NCI-H82 treated with DMSO at 0.1 percent for 48 hours (cell line): ENCODE data around the gene NGDN.
"Not testable (repeated sequence)": the region's sequence is repeated elsewhere in the genome, so short reads cannot be mapped to it uniquely, and the experiment has no call there.

Experiments
- DNase-seq: peaks from one replicate; lab custom pipeline; 2025; ENCODE audit not compliant: unreplicated experiment; lab: John Stamatoyannopoulos, UW

The NGDN gene, protein sequence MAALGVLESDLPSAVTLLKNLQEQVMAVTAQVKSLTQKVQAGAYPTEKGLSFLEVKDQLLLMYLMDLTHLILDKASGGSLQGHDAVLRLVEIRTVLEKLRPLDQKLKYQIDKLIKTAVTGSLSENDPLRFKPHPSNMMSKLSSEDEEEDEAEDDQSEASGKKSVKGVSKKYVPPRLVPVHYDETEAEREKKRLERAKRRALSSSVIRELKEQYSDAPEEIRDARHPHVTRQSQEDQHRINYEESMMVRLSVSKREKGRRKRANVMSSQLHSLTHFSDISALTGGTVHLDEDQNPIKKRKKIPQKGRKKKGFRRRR

DNA sequence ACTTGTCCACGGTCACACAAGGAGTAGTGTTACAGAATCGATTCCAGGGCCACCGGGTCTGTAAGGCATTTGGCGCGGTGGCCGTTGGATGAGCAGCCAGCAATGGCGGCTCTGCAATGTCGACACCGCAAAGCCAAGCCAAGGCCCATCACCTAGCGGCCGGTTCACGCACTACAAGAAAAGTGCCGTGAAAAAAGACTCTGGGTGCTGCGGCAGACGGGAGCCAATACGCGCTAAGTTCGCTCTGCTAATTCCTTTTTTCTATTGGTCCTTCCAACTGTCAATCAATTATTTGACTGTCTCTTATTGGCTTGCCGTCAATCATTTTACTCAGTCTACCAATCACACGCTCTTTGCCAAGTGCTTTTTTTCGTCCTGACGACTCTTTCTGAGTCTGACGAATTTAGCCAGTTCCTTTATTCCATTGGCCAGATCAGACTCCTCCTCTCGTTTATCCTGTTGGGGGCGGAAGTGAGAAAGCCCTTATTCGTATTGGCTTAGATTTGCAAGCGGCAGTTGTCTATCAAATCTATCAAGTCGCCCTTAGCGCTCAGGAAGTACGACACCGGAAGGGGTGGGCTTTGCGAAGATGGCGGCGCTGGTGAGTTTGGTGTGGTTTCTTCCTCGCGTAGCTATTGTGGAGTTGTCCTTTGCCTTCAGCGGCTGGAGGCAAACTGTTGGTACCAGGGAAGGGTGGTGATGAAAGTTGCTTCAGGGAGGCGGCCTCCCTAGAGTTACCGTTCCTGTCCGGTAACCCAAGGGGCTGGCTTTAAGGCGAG, at the start of gene NGDN:
Gene NGDN, plus strand, starts transcription at position 577 of the 779 bp plus-strand sequence. Its CDS starts 13 bp downstream, at position 590.
- DNase-seq = peak; percentile 89

DNA sequence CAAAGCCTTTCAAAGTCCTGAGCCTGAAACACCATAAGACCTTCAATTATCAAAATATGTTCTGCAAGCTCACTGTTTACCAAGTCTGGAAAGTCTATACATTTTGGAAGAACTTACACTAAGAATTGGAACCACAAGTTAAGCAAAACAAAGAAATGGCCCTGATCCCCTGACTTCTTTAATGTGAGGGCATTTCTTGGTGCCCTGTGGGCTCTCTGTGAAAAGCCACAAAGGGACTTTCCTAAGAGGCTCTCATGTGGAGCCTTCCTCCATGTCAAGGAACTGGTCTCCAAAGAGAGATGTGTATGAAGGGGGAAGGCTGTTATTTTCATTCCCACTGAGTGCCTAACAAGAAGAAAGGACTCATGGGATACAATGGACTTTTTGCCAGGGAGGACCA, 47.9 kb upstream of the NGDN start:
- no peak for DNase-seq

DNA sequence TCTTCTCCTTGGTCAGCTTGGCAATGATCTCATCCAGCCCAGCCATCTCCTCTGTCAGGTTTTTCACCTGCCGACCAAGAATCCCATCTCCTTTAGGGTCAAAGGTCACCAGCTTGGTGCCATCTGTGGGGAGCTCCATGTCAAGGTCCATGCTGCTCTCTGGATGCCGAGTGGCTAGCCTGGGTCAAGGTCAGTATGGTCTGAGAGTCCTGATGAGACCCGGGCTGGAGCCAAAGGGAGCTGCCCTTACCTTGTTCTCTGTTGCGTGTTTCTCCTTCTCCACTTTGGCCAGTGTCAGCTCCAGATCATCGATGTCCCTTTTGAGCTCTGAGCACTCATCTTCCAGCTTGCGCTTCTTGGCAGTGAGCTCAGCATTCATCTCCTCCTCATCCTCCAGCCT, 45.8 kb upstream of the NGDN start:
- no peak for DNase-seq

DNA sequence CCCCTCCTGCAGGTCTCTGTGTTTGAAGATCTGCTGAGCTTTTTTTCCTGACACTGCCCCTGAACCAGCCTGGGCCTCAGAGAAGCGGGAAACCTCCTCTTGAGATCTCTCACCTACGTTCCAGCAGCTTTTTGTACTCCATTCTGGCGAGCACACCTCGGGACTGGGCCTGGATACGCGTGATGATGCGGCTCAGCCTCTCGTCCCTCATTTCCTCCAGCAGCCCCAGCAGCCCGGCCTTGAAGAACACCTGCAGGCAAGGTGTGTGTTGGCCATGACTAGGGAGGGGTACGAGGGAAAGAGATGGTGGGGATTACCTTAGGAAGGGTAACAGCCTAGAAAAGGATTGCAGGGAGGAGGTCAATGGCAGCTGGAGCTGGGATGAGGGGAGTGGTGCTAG, 44.3 kb upstream of the NGDN start:
- no peak for DNase-seq

DNA sequence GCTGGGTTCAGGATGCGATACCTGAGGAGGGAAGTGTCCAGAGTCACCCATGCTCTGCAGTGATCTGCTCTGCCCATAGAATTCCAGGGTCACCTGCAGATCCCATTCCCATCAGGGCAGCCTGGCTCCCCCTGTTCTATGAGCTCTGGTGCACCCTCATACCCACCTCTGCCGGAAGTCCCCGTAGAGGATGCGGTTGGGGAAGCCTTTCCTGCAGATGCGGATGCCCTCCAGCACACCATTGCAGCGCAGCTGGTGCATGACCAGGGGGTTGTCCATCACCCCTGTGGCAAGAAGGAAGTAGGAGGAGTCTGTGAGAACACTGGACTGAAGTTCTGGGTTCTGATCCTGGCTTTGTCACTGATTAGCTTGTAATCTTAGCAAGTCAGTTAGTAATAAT, 43.7 kb upstream of the NGDN start:
- not testable (repeated sequence) for DNase-seq

DNA sequence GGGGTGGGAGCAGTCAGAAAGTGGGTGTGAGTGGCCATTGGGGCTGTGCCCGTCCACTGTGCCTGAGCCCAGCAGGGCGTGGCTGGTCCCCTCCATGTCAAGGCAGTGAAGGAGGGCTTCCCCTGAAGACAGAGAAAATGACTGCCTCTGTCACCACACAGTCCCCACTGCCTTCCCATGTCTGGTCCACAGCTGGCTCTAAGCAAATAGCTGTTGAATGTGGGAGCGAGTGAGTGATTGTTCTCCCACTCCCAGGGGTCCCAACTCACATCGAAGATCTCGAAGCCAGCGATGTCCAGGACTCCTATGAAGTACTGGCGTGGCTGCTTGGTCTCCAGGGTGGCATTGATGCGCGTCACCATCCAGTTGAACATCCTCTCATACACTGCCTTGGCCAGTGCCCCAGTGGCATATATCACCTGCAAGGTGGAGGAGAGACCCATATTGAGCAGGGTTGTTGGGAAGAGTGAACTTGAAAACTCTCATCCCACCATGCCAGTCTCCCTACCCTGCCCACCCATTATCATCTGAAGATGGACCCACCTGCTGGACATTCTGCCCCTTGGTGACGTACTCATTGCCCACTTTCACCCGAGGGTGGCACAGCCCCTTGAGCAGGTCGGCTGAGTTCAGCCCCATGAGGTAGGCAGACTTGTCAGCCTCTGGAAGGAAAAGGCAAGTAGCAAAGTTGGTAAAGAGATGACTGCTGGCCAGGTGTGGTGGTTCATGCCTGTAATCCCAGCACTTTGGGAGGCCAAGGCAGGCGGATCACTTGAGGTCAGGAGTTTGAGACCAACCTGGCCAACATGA, 40.6 kb upstream of the NGDN start:
- no peak for DNase-seq

DNA sequence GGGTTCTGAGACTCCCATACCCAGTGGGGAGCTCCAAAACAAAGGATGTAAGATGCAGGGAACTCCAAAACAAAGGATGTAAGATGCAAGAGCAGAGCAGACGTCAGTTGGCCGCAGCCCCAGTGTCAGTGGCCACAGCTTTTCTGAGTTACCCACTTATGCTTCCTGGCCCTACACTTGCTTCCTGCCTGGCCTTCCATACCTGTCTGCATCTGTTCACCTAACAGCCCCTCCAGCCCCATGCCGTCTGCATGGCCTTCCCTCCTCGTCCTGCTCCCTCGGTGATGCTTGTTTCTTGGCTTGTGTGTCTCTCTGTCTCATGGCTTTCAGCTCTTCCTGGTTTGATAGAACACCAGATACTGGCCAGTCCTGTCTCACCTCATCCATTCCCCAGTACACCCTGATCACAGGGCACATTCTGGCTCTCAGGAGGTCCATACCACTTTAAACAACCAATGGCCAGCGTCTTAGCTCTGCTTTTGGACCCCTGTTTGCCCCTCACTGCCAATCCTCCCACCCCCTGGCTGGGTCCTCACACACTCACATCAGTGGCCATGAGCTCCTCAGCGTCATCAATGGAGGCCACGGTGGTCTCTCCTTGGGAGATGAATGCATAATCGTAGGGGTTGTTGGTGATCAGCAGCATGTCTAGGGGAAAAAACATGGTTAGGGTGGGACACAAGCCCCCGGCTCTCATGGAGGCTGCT, 39.3 kb upstream of the NGDN start:
- no peak for DNase-seq

DNA sequence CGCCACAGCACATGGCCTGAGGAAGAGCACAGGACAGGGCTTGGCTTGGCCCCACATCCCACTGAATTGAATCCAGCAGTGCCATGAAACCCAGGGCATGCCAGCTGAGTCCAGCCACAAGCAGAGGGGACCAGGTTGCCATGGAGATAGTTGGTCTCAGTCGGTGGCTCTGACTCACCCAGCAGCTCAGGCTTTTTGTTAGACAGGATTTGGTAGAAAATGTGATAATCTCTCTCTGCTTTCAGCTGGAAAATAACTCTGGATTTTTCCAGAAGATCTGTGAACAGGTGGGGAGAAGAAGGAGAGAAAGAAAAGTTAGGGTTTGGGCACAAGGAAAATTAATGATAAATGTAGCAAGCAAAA, 38.8 kb upstream of the NGDN start:
- DNase-seq = no peak

DNA sequence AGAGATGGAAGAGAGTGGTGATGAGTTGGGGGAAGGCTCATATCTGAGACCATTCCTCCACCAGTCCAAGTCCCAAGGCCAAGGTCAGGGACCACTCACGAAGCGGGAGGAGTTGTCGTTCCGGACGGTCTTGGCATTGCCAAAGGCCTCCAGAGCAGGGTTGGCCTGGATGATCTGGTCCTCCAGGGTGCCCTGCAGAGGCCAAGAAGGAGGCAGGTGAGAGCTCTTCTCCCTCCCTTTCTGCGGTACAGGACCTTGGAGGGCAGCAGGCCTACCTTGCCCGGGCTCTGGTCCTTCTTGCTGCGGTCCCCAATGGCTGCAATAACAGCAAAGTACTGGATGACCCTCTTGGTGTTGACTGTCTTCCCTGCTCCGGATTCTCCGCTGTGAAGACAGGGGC, 38.0 kb upstream of the NGDN start:
- DNase-seq = no peak

DNA sequence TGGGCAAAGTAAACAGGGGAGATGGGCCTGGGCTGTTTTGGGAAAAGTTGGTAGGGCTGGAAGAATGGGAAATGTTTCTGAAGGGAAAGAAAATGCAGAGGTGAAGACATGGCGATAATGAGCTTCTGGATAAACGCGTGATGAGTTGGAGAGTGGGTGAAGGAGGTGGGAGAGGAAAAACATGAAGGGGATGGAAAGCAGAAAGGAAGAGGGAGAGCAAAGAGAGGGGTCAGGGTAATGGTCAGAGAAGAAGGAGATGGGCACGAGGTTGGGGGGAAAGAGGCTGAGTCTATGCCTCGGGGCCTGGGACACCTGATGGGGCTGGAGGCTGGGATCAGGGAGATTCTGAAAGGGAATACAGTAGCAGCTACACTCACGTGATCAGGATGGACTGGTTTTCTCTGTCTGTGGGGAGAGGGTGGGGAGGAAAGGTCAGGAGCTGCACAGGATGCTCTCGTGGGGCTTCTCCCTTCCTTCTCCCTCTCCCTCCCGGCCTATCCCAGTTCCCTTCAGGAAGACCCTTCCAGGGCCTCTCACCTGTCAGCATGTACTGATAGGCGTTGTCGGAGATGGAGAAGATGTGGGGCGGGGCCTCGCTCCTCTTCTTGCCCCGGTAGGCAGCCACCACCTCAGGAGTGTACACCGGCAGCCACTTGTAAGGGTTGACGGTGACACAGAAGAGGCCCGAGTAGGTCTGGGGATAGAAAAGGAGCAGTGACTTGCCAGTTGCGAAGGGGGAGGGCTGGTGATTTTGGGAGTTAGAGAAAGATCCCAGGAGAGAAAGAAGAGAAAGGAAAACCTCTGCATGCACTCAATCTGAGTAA, 37.2 kb upstream of the NGDN start:
- no peak for DNase-seq

DNA sequence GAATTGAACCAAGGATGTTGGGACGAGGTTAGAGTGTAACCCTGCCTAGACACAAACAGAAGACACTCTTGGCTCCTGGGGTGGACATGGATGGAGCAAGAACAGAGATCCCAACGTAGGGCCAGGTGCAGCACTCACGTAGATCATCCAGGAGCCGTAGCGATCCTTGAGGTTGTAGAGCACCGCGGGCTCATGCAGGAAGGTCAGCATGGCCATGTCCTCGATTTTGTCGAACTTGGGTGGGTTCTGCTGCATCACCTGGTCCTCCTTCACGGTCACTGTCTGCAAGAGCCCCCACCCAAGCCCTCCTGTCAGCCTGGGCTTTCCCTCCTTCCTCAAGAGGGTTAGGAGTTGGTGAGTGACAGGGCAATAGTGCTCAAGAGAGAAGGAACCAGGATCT, 36.6 kb upstream of the NGDN start:
- DNase-seq = no peak

DNA sequence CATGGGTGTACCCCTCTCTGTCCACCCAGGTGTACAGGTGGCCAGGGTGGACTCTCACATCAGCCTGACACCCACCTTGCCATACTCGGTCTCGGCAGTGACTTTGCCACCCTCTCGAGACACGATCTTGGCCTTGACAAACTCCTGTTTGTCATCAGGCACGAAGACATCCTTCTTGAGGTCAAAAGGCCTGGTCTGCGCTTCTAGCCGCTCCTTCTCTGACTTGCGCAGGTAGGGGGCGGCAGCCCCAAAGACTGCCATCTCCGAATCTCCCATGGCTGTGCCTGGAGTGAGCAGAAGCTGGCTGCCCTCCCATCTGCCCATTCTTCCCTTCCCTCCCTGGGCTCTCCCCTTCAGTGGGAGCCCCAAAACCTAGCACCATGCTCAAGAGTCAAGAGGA, 36.0 kb upstream of the NGDN start:
- DNase-seq = no peak

DNA sequence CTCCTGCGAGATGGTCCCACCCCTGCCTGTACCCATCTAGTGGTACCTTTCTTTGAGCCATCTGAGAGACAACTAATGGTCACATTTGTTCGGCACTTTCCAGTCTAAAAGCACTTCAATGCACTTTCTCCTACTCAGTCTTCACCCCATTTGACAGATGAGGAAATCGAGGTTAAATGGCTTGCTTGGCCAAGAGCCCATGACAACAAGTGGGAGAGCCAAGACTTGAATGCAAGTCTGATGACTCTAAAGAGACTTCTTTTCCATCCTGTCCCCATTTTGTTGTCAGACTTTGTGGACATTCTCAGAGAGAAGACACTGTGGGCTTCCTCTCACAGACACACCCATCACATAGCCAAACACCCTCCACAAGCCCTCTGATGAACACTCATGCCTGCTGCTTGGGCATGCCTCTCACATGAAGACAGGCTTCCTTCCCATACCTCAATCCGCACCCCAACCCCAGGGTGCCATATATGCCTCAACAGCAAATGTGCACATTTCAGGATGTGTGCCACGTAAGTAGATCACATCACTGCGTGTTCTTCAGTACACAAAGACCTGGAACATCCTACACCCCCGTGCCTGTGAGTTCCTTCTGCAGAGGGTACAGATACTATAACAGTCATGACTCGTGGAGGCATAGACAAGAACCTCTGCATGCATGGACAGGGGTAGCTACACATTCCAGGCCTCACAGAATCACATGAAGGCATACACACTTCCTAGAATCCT, 34.8 kb upstream of the NGDN start:
- DNase-seq = no peak

DNA sequence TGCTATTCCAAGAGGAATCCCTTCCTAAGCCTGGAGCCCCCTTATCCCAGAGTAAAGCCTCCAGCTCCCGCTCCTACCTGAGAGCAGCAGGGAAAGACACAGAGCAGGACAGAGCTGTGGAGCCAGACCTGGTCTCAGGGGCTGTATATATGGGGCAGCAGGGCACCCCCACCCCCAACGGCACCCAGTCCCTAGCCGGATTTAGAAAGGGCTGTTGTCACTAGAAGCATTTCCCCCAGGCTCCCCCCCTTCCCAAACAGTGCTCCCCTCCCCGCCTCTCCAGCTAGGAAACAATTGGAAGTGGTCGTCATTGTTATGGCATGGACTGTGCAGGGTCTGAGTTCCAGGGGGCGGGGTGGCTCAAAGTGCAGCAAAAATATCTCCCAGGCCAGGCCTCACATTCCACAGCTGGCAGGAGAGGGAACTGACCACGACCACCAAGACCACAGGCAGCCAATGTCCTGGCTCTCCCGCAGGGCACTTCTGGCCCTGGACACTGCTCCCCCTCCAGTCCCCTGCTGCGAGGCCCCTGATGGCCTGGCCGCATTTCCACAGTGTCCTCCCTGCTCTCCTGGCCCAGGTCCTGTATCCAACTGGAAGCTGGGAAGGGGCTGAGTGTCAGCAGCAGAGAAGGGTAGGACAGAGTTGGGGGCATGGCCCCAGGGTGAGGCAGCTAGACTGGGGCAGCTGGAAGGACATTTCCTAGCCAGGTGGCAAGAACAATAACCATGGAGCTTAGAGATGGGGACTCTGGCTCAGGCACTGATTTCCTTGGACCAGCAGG, 33.8 kb upstream of the NGDN start, which contains the start of gene MYH7:
Gene MYH7, minus strand, starts transcription at position 118 of the 784 bp plus-strand sequence. CDS start 1,928 bp downstream, outside the sequence.
- no peak for DNase-seq

DNA sequence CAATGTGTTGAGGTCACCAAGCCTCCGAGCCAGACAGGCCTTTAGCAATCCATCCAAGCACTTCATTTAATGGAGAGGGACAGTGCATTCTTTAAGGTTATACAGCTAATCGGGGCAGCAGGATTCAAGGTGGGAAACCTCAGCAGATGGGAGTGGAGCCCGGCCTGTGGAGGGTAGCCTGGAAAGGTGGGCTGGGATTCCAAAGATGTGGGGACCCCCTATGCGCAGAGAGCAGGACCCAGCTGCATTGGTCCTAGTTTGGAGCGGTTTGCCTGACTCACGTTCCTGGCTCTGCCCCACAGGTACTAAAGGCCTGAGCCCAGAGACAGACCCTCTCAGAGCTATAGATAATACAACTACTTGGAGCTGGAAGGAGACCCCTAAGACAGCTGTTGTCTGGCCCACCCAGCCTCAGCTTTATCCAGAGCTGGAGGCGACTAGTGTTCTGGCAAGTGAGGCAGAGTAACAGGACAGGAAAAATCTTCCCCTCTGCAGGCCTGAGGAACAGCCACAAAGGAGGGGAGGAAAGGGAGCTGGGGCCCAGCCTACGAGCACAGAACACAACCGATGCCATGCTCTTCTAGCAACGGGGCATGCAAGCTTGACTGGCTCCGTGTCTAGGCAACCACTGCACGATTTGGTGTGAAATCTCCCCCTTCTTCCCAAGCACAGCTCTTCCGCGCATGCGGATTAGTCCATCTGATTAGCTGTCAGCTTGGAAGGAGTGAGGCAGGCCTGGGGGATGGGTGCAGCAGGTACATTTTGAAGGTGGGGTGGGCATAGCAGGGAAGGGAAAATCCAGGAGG, 33.0 kb upstream of the NGDN start:
- DNase-seq = peak; percentile 6

DNA sequence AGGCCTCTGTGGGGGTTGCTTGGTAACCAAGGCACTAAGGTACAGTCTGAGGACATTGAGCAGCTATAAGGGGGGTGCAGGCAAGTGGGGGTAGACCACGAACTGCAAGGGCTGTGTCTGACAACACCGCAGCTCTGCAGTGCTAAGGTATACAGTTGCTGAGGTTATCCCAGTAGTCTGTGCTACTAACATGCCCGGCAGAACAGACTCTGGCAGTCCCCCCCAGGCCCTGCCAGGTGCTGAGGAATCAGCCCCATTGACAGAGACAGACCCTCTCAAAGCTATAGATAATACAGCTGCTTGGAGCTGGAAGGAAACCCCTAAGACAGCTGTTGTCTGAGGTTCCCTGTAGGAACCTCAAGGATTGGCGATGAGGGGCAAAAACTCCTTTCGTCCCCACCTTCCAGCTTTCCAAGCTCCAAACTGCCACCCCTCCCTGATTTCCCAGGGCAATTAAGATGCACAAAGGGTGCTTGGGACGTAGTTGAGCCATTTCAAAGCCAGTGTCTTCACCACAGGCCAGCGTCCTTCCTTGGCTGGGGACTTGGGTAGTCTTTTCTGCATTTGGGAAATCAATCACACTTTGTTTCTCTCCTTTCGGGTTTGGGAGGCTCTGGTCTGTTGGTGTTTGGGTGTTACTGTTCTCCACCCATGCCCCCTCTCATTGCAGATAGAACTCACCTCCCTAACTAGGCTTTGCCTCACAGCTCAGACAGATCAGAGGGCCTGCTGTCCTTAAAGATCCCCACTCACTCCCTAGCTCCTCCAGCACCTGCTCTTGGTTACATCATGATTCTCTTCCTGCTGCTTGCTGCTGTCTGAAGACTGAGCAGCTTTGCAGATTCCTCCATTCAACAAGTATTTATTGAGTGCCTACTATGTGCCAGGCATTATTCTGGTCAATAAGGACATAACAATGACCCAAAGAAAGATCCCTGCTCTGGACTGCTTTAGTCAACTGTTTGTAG, 32.1 kb upstream of the NGDN start:
- DNase-seq = no peak
